GM21367 (cell line): ENCODE measurements around the gene P4HA1.
"Not testable (repeated sequence)": the region's sequence is repeated elsewhere in the genome, so short reads cannot be mapped to it uniquely, and the experiment has no call there.

ENCODE experiments used
- ATAC-seq: cut with Tn5 transposase; IDR thresholded peaks from one replicate; pipeline ENCODE4 v1.9.1; 2021; ENCODE audit not compliant: unreplicated experiment

P4HA1 gene

GRCh38 chr10:73096449-73097304, at the start of gene P4HA1:
Gene P4HA1, minus strand, starts transcription at chr10:73096866. Its CDS starts 21,983 bp downstream, at chr10:73074883.
- peak; percentile 78 for ATAC-seq

GRCh38 chr10:73141603-73142002, 44.9 kb upstream of the P4HA1 start:
- ATAC-seq: no peak

GRCh38 chr10:73139251-73139650, 42.6 kb upstream of the P4HA1 start:
- ATAC-seq: no peak

- ATAC-seq: no peak
Measured at GRCh38 chr10:73136627-73137026, 40.0 kb upstream of the P4HA1 start.

GRCh38 chr10:73134727-73135126, 38.1 kb upstream of the P4HA1 start:
- ATAC-seq: no peak

GRCh38 chr10:73131913-73132686, 35.4 kb upstream of the P4HA1 start:
- ATAC-seq: no peak

- ATAC-seq: no peak
Measured at GRCh38 chr10:73131301-73131700, 34.6 kb upstream of the P4HA1 start.

GRCh38 chr10:73126343-73126742, 29.7 kb upstream of the P4HA1 start:
- no peak for ATAC-seq

- ATAC-seq: no peak
Measured at GRCh38 chr10:73119952-73120351, 23.3 kb upstream of the P4HA1 start.

GRCh38 chr10:73119457-73119856, 22.8 kb upstream of the P4HA1 start:
- no peak for ATAC-seq

GRCh38 chr10:73117976-73118743, 21.5 kb upstream of the P4HA1 start:
- peak; percentile 62 for ATAC-seq

GRCh38 chr10:73116017-73116416, 19.4 kb upstream of the P4HA1 start:
- ATAC-seq: no peak

GRCh38 chr10:73113551-73113950, 16.9 kb upstream of the P4HA1 start:
- no peak for ATAC-seq

- ATAC-seq: not testable (repeated sequence)
Measured at GRCh38 chr10:73112032-73112431, 15.4 kb upstream of the P4HA1 start.

- ATAC-seq: peak; percentile 72
Measured at GRCh38 chr10:73110345-73110849, 13.7 kb upstream of the P4HA1 start, which contains the start of gene NUDT13. Gene NUDT13, plus strand, starts transcription at chr10:73110455. Its CDS starts 3,911 bp downstream, at chr10:73114366.

- not testable (repeated sequence) for ATAC-seq
Measured at GRCh38 chr10:73109248-73109652, 12.6 kb upstream of the P4HA1 start.

GRCh38 chr10:73106301-73106700, 9.6 kb upstream of the P4HA1 start:
- ATAC-seq: no peak

- no peak for ATAC-seq
Measured at GRCh38 chr10:73099141-73099540, 2.5 kb upstream of the P4HA1 start.

GRCh38 chr10:73097305-73097670, 622 bp upstream of the P4HA1 start:
- no peak for ATAC-seq

- ATAC-seq: peak; percentile 22
Measured at GRCh38 chr10:73096041-73096448, 621 bp downstream of the P4HA1 start.

- ATAC-seq: no peak
Measured at GRCh38 chr10:73095481-73096021, 1.1 kb downstream of the P4HA1 start.
